Kidney tubule cell (primary cell): ENCODE results near the gene OTULIN.

Experiments used
- DNase-seq: peaks from one replicate; pipeline ENCODE4 v3.0.0-alpha.2; 2018; ENCODE audit warnings: low spot score

The OTULIN gene

GRCh38 chr5:14721990-14722656, 57.6 kb downstream of the OTULIN start:
- no peak for DNase-seq

- no peak for DNase-seq
Observed at GRCh38 chr5:14722923-14723322, 58.4 kb downstream of the OTULIN start.

- DNase-seq: peak; percentile 17
Observed at GRCh38 chr5:14723701-14724132, 59.2 kb downstream of the OTULIN start.

GRCh38 chr5:14724633-14725032, 60.1 kb downstream of the OTULIN start:
- no peak for DNase-seq

GRCh38 chr5:14726066-14726838, 61.7 kb downstream of the OTULIN start:
- DNase-seq: peak; percentile 43

GRCh38 chr5:14727428-14727865, 62.9 kb downstream of the OTULIN start:
- peak; percentile 75 for DNase-seq

GRCh38 chr5:14727928-14728458, 63.5 kb downstream of the OTULIN start:
- no peak for DNase-seq

GRCh38 chr5:14728459-14728938, 64.0 kb downstream of the OTULIN start:
- DNase-seq: no peak

- no peak for DNase-seq
Observed at GRCh38 chr5:14729448-14730385, 65.2 kb downstream of the OTULIN start.

- DNase-seq: no peak
Observed at GRCh38 chr5:14730466-14730865, 65.9 kb downstream of the OTULIN start.

GRCh38 chr5:14730881-14731280, 66.4 kb downstream of the OTULIN start:
- DNase-seq: no peak

GRCh38 chr5:14732991-14733390, 68.5 kb downstream of the OTULIN start:
- DNase-seq: no peak

- no peak for DNase-seq
Observed at GRCh38 chr5:14733661-14734060, 69.1 kb downstream of the OTULIN start.

GRCh38 chr5:14734396-14734795, 69.9 kb downstream of the OTULIN start:
- DNase-seq: no peak

- no peak for DNase-seq
Observed at GRCh38 chr5:14735944-14736343, 71.4 kb downstream of the OTULIN start.

GRCh38 chr5:14737291-14737690, 72.8 kb downstream of the OTULIN start:
- no peak for DNase-seq

- DNase-seq: no peak
Observed at GRCh38 chr5:14738050-14738449, 73.5 kb downstream of the OTULIN start.

- DNase-seq: peak; percentile 41
Observed at GRCh38 chr5:14739538-14739937, 75.0 kb downstream of the OTULIN start.

GRCh38 chr5:14739981-14740380, 75.5 kb downstream of the OTULIN start:
- DNase-seq: no peak

GRCh38 chr5:14741131-14741530, 76.6 kb downstream of the OTULIN start:
- DNase-seq: no peak

GRCh38 chr5:14741801-14742440, 77.4 kb downstream of the OTULIN start:
- no peak for DNase-seq
